HepG2 (cell line): ENCODE measurements around the gene GPC6. TPM values are rescaled to one million over a fixed set of nuclear protein-coding genes. Genes with fewer than 3 reads are reported as not detected.

Experiments
- AHR ChIP-seq: IDR thresholded peaks from 2 replicates; pipeline ENCODE4 v1.6.1; 2018; ENCODE audit warnings: missing genetic modification reagents, missing compliant biosample characterization
- CENPT ChIP-seq: sonication (generic); formaldehyde crosslinking; IDR thresholded peaks from 2 replicates; pipeline ENCODE4 v1.8.0; 2022; ENCODE audit warnings: low read depth, mild to moderate bottlenecking, moderate library complexity, missing genetic modification reagents
- CSRNP1 ChIP-seq: sonication (generic); formaldehyde crosslinking; IDR thresholded peaks from 2 replicates; pipeline ENCODE4 v1.8.1; 2023; ENCODE audit warnings: mild to moderate bottlenecking, missing genetic modification reagents
- EED ChIP-seq: sonication (generic); formaldehyde crosslinking; IDR thresholded peaks from 2 replicates; pipeline ENCODE4 v1.5.0; 2020; ENCODE audit warnings: mild to moderate bottlenecking, missing genetic modification reagents
- KDM2A ChIP-seq: sonication (generic); formaldehyde crosslinking; IDR thresholded peaks from 2 replicates; pipeline ENCODE4 v1.4.0; 2020; ENCODE audit warnings: low read depth, missing genetic modification reagents, borderline replicate concordance
- NCOR1 ChIP-seq: fragments of 200-600 bp; sonication (generic); IDR thresholded peaks from 2 replicates; pipeline ENCODE4 v1.7.0; 2017; ENCODE audit warnings: antibody characterized with exemption, low read length, borderline replicate concordance
- NFKBIZ ChIP-seq: IDR thresholded peaks from 2 replicates; pipeline ENCODE4 v1.6.1; 2018; ENCODE audit warnings: missing genetic modification reagents, missing compliant biosample characterization
- POGZ ChIP-seq: sonication (generic); formaldehyde crosslinking; IDR thresholded peaks from 2 replicates; pipeline ENCODE4 v1.4.0; 2020; ENCODE audit warnings: mild to moderate bottlenecking, missing genetic modification reagents
- SAFB2 ChIP-seq: sonication (generic); formaldehyde crosslinking; IDR thresholded peaks from 2 replicates; pipeline ENCODE4 v1.5.1; 2020; ENCODE audit warnings: missing genetic modification reagents, low read depth, mild to moderate bottlenecking, borderline replicate concordance
- STAG1 ChIP-seq: sonication (generic); formaldehyde crosslinking; IDR thresholded peaks from 2 replicates; pipeline ENCODE4 v1.4.0; 2020; ENCODE audit warnings: missing genetic modification reagents
- U2AF1 ChIP-seq: fragments of 200-400 bp; formaldehyde crosslinking; optimal IDR thresholded peaks from 2 replicates; pipeline ENCODE3; 2017; ENCODE audit warnings: mild to moderate bottlenecking, low read depth, low read length
- ZNF205 ChIP-seq: IDR thresholded peaks from 2 replicates; pipeline ENCODE4 v1.6.1; 2018; ENCODE audit warnings: missing biosample characterization, missing genetic modification reagents
- ZNF788 ChIP-seq: sonication (generic); formaldehyde crosslinking; IDR thresholded peaks from 2 replicates; pipeline ENCODE4 v1.5.0; 2020; ENCODE audit warnings: mild to moderate bottlenecking, missing genetic modification reagents, borderline replicate concordance
- polyA plus RNA-seq, 8 experiments: library from polyadenylated mRNA; depleted of rRNA in 3 of 8; stranded (reverse) in 7 of 8; unstranded in 1 of 8; fragments of >200 nt; fragmentation: Illumina TruSeq in 4 of 8; extraction: Trizol in 4 of 8; gene quantifications; 2 replicates each; pipeline versions ENCODE4 v1.2.1 to v1.2.3, GENCODE V29; 2011 to 2016; ENCODE audit warnings: low read depth in 4 of 8, missing spikeins in 1 of 8, mixed read lengths in 1 of 8; ENCODE audit not compliant: insufficient read depth in 1 of 8
- total RNA-seq, 5 experiments: library from RNA; depleted of rRNA; stranded (reverse); fragments of >200 nt; fragmentation: Illumina TruSeq; extraction: Trizol; gene quantifications; 2 replicates each; pipeline ENCODE4 v1.2.3, GENCODE V29; 2016; ENCODE audit warnings: low read depth in 1 of 5
- TF ChIP-seq, protein P1 (sequence below), 2 experiments: sonication (generic) in 1 of 2; formaldehyde crosslinking in 1 of 2; IDR thresholded peaks; 2 replicates each; pipeline versions ENCODE4 v1.6.1 to v1.9.0; 2014 to 2022; ENCODE audit warnings: antibody characterized with exemption in 1 of 2, borderline replicate concordance in 1 of 2, inconsistent platforms in 1 of 2, low read depth in 1 of 2, missing genetic modification reagents in 1 of 2
- TF ChIP-seq, protein P2 (sequence below): sonication (generic); formaldehyde crosslinking; IDR thresholded peaks from 2 replicates; pipeline ENCODE4 v1.9.0; 2022; ENCODE audit warnings: missing genetic modification reagents, mild to moderate bottlenecking, borderline replicate concordance
- TF ChIP-seq, protein P3 (sequence below): IDR thresholded peaks from 2 replicates; pipeline ENCODE4 v1.6.1; 2012; ENCODE audit warnings: low read length, improper control_type of control experiment

GPC6 gene
- total and polyA plus RNA-seq, 2 of the 13 experiments (the other 11 are each of a cell fraction or from before 2014, with no cell fraction given) = 24.5 to 33.9 TPM

DNA sequence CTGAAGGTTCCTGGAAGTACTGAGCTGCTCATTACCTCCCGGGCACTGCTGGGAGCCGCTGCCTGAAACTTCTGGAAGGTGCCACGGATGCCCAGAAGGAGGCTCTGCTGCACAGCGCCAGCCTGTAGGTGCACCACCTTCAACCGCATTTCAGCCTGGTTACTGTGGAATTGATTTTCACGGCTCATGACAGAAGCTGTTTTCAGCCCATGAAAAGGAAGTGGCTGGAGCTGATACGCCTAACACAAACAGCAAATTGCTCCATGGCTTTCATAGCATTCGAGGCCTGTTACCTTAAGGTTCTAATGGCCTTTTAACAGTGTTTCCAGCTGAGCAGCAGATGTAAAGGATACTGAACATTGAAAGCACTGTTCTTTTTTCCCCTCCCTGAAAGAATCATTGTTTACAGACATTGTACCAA is 22.0 kb downstream of the GPC6 start (continued):
- TF ChIP-seq, protein P1, sequence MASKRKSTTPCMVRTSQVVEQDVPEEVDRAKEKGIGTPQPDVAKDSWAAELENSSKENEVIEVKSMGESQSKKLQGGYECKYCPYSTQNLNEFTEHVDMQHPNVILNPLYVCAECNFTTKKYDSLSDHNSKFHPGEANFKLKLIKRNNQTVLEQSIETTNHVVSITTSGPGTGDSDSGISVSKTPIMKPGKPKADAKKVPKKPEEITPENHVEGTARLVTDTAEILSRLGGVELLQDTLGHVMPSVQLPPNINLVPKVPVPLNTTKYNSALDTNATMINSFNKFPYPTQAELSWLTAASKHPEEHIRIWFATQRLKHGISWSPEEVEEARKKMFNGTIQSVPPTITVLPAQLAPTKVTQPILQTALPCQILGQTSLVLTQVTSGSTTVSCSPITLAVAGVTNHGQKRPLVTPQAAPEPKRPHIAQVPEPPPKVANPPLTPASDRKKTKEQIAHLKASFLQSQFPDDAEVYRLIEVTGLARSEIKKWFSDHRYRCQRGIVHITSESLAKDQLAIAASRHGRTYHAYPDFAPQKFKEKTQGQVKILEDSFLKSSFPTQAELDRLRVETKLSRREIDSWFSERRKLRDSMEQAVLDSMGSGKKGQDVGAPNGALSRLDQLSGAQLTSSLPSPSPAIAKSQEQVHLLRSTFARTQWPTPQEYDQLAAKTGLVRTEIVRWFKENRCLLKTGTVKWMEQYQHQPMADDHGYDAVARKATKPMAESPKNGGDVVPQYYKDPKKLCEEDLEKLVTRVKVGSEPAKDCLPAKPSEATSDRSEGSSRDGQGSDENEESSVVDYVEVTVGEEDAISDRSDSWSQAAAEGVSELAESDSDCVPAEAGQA (IDR thresholded peaks at IDR 0.05; ENCODE audit: low read depth) = 0 out of 2 replicates have a peak, but pooled peaks have one; percentile 32
- TF ChIP-seq, protein P1 (CRISPR knock-in tag; IDR thresholded peaks at IDR 0.05; ENCODE audit: borderline replicate concordance) = no peak
- TF ChIP-seq SAFB2 (CRISPR knock-in tag) (peak; percentile 52; the same call in 1 of the 2 replicates), NCOR1 (peak; percentile 19; the same call in 1 of the 2 replicates), KDM2A (peak; percentile 83), CSRNP1 (CRISPR knock-in tag) (peak; percentile 59; the same call in 1 of the 2 replicates), ZNF788 (CRISPR knock-in tag) (peak; percentile 73; the same call in 1 of the 2 replicates), STAG1 (peak; percentile 97), CENPT (CRISPR knock-in tag) (no peak), POGZ (peak; percentile 96), AHR (CRISPR knock-in tag) (peak; percentile 90; the same call in 1 of the 2 replicates), ZNF205 (CRISPR knock-in tag) (peak; percentile 51; the same call in 1 of the 2 replicates), EED (CRISPR knock-in tag) (no peak), NFKBIZ (CRISPR knock-in tag) (0 out of 2 replicates have a peak, but pooled peaks have one; percentile 30), U2AF1 (no peak)
- TF ChIP-seq, protein P2, sequence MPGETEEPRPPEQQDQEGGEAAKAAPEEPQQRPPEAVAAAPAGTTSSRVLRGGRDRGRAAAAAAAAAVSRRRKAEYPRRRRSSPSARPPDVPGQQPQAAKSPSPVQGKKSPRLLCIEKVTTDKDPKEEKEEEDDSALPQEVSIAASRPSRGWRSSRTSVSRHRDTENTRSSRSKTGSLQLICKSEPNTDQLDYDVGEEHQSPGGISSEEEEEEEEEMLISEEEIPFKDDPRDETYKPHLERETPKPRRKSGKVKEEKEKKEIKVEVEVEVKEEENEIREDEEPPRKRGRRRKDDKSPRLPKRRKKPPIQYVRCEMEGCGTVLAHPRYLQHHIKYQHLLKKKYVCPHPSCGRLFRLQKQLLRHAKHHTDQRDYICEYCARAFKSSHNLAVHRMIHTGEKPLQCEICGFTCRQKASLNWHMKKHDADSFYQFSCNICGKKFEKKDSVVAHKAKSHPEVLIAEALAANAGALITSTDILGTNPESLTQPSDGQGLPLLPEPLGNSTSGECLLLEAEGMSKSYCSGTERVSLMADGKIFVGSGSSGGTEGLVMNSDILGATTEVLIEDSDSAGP (CRISPR knock-in tag) = peak; percentile 82
- TF ChIP-seq, protein P3, sequence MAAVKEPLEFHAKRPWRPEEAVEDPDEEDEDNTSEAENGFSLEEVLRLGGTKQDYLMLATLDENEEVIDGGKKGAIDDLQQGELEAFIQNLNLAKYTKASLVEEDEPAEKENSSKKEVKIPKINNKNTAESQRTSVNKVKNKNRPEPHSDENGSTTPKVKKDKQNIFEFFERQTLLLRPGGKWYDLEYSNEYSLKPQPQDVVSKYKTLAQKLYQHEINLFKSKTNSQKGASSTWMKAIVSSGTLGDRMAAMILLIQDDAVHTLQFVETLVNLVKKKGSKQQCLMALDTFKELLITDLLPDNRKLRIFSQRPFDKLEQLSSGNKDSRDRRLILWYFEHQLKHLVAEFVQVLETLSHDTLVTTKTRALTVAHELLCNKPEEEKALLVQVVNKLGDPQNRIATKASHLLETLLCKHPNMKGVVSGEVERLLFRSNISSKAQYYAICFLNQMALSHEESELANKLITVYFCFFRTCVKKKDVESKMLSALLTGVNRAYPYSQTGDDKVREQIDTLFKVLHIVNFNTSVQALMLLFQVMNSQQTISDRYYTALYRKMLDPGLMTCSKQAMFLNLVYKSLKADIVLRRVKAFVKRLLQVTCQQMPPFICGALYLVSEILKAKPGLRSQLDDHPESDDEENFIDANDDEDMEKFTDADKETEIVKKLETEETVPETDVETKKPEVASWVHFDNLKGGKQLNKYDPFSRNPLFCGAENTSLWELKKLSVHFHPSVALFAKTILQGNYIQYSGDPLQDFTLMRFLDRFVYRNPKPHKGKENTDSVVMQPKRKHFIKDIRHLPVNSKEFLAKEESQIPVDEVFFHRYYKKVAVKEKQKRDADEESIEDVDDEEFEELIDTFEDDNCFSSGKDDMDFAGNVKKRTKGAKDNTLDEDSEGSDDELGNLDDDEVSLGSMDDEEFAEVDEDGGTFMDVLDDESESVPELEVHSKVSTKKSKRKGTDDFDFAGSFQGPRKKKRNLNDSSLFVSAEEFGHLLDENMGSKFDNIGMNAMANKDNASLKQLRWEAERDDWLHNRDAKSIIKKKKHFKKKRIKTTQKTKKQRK = no peak
